Erythroblast (primary cell): ENCODE results near the gene HOXA7.

Source experiments
- GATA1 ChIP-seq: IDR thresholded peaks from 2 replicates; pipeline ENCODE4 v1.6.1; 2011; ENCODE audit warnings: low read depth, mild to moderate bottlenecking, control low read depth, low read length, moderate library complexity
- POLR2A ChIP-seq: IDR thresholded peaks from 2 replicates; pipeline ENCODE4 v1.6.1; 2011; ENCODE audit warnings: mild to moderate bottlenecking, low read length

DNA sequence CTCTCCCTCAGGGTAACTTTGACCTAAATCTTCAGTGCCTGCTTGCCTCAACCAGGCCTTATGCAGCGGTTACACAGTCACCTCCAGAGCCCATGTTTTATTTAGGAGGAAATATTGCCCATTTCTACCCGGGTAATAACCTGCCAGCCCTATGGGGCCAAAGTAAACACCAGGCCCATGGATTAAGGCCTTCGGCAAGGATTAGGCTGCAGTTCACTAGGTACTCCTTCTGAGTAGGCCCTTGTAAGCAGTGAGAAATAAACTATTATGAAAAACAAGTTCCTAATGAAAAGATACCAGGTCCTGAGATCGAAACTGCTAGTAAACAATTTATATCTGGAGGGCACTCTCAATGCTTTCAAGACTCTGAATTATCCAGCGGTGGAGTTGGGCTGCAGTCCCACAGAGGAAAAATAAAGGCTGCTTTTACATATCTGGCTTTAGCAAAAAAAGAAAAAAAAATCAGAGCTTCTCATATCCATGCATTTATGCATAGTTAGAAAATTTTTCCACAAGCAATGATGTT, 21.4 kb upstream of the HOXA7 start:
- no peak for TF ChIP-seq POLR2A
- TF ChIP-seq GATA1 = no peak
